Fibroblast of lung (primary cell): ENCODE results near the gene CTRL. TPM values are rescaled to one million over a fixed set of nuclear protein-coding genes. Genes with fewer than 3 reads are reported as not detected.

Experiments
- DNase-seq, 2 donors: peaks; one replicate each; pipeline versions ENCODE4 v3.0.0 to v3.0.0-alpha.2; 2010; ENCODE audit warnings: low read depth in 2 of 2
- H2AFZ ChIP-seq: 2 replicates; pipeline ENCODE4 v1.5.1; 2012; ENCODE audit warnings: low read length, control low read depth, inconsistent platforms
- H3K27ac ChIP-seq: 2 replicates; pipeline ENCODE4 v1.5.1; 2011; ENCODE audit warnings: low read length, control low read depth; ENCODE audit not compliant: insufficient read depth
- H3K27me3 ChIP-seq: 2 replicates; pipeline ENCODE4 v1.5.1; 2011; ENCODE audit warnings: mild to moderate bottlenecking, low read length; ENCODE audit not compliant: control insufficient read depth, insufficient read depth
- H3K36me3 ChIP-seq: 2 replicates; pipeline ENCODE4 v1.5.1; 2011; ENCODE audit warnings: low read length; ENCODE audit not compliant: control insufficient read depth, insufficient read depth
- H3K4me1 ChIP-seq: 2 replicates; pipeline ENCODE4 v1.5.1; 2011; ENCODE audit warnings: low read length; ENCODE audit not compliant: control insufficient read depth, insufficient read depth; ENCODE audit errors: extremely low read depth
- H3K4me2 ChIP-seq: 2 replicates; pipeline ENCODE4 v1.5.1; 2011; ENCODE audit warnings: low read length, control low read depth; ENCODE audit not compliant: insufficient read depth; ENCODE audit errors: extremely low read depth
- H3K4me3 ChIP-seq, 4 experiments: fragments of 200-600 bp in 1 of 4; sonication (generic) in 1 of 4; replicated peaks in 1 of 4; 2 replicates each; pipeline ENCODE4 v1.5.1; 2011 to 2016; ENCODE audit warnings: low read length in 4 of 4, low read depth in 3 of 4, mild to moderate bottlenecking in 3 of 4, control low read depth in 2 of 4, inconsistent platforms in 1 of 4, mixed read lengths in 1 of 4; ENCODE audit not compliant: insufficient read depth in 1 of 4; ENCODE audit errors: control extremely low read depth in 1 of 4
- H3K79me2 ChIP-seq: 2 replicates; pipeline ENCODE4 v1.5.1; 2012; ENCODE audit warnings: mild to moderate bottlenecking, low read length, inconsistent platforms; ENCODE audit not compliant: control insufficient read depth, insufficient read depth
- H3K9ac ChIP-seq: 2 replicates; pipeline ENCODE4 v1.5.1; 2011; ENCODE audit warnings: mild to moderate bottlenecking, low read length, control low read depth; ENCODE audit not compliant: insufficient read depth
- H3K9me3 ChIP-seq: 2 replicates; pipeline ENCODE4 v1.5.1; 2012; ENCODE audit warnings: low read depth, low read length; ENCODE audit not compliant: control insufficient read depth, insufficient read depth
- H4K20me1 ChIP-seq: 2 replicates; pipeline ENCODE4 v1.5.1; 2011; ENCODE audit warnings: low read length; ENCODE audit not compliant: control insufficient read depth, insufficient read depth; ENCODE audit errors: extremely low read depth
- CTCF ChIP-seq, 2 donors: IDR thresholded peaks in 1 of 2; conservative IDR thresholded peaks in 1 of 2; 1 replicate in 1 of 2; 2 replicates in 1 of 2; pipeline ENCODE4 v1.5.1; 2011 to 2012; ENCODE audit warnings: low read length in 2 of 2, control low read depth in 1 of 2, inconsistent platforms in 1 of 2, low read depth in 1 of 2, mild to moderate bottlenecking in 1 of 2
- EZH2 ChIP-seq: IDR thresholded peaks from 2 replicates; pipeline ENCODE4 v1.5.1; 2012; ENCODE audit warnings: low read length, control low read depth, mild to moderate bottlenecking; ENCODE audit errors: missing control alignments
- polyA plus RNA-seq, 2 donors: library from polyadenylated mRNA; depleted of rRNA in 1 of 2; stranded (reverse) in 1 of 2; unstranded in 1 of 2; fragments of >200 nt; gene quantifications; 2 replicates each; pipeline ENCODE4 v1.2.1, GENCODE V29; 2011 to 2012; ENCODE audit warnings: missing spikeins in 1 of 2
- total RNA-seq: library from RNA; depleted of rRNA; stranded (reverse); fragments of >200 nt; gene quantifications from 2 replicates; pipeline ENCODE4 v1.2.1, GENCODE V29; 2014

CTRL gene
- total and polyA plus RNA-seq, 2 donors (not counting 1 experiment from before 2014, with no cell fraction given), result 0.14 to 0.33 TPM

DNA sequence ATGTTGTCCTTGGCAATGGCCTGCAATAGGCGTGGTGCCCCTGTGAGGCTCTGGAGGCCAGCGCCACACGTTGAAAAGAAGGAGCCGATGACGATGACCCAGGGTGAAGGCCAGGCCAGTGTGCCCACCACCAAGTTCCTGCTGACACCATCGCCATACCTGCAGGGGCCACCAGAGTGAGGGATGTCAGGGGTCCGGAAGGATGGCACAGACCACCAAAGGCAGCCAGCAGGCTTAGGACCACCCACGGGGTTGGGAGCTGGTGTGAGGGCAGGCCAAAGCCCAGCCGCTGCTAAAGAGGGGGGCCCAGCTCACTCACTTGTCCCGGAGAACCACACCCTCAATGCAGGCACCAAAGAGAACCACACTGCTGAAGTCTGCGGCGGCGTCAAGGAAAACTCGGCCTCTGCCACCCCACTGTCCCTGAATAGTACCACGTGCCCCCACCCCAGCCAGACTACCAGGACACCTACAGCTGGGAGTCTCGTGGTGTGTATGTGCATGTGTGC is 18.7 kb upstream of the CTRL start:
- H3K9me3 ChIP-seq, result no peaks in the 10 kb centered on the region
- no peak for DNase-seq
- H4K20me1 ChIP-seq, result no peaks in the 10 kb centered on the region
- no peaks in the 10 kb centered on the region for H3K27me3 ChIP-seq
- no peak overlapping the region for H3K4me2 ChIP-seq
- peaks cover 65% of the 10 kb centered on the region for H3K36me3 ChIP-seq
- peaks cover 7% of the 10 kb centered on the region for H3K4me1 ChIP-seq
- TF ChIP-seq CTCF (conservative IDR thresholded peaks at IDR 0.05 in 1 of 2, IDR thresholded peaks at IDR 0.05 in 1 of 2; ENCODE audit: low read depth in 1 of 2, low read length in 2 of 2), result no peak
- no peak for TF ChIP-seq EZH2
- H3K4me3 ChIP-seq, result no peak overlapping the region
- peaks cover 2% of the 10 kb centered on the region for H3K79me2 ChIP-seq
- no peak overlapping the region for H3K27ac ChIP-seq
- H2AFZ ChIP-seq, result no peak overlapping the region
- no peak overlapping the region for H3K9ac ChIP-seq

- no peak overlapping the region for H3K9ac ChIP-seq
- no peaks in the 10 kb centered on the region for H4K20me1 ChIP-seq
- H3K9me3 ChIP-seq, result no peaks in the 10 kb centered on the region
- peaks cover 7% of the 10 kb centered on the region for H3K4me1 ChIP-seq
- H3K4me3 ChIP-seq, result no peak overlapping the region
- no peak for TF ChIP-seq EZH2
- no peak for TF ChIP-seq CTCF (conservative IDR thresholded peaks at IDR 0.05 in 1 of 2, IDR thresholded peaks at IDR 0.05 in 1 of 2; ENCODE audit: low read depth in 1 of 2, low read length in 2 of 2)
- peaks cover 2% of the 10 kb centered on the region for H3K79me2 ChIP-seq
- DNase-seq, result no peak
- H3K36me3 ChIP-seq, result peaks cover 67% of the 10 kb centered on the region
- no peaks in the 10 kb centered on the region for H3K27me3 ChIP-seq
- H3K27ac ChIP-seq, result no peak overlapping the region
- H2AFZ ChIP-seq, result no peak overlapping the region
- no peak overlapping the region for H3K4me2 ChIP-seq
These were observed 18.0 kb upstream of the CTRL start for GRCh38 chr16:67949645-67950044.

GRCh38 chr16:67948015-67948414 is 16.4 kb upstream of the CTRL start:
- H3K79me2 ChIP-seq, result no peaks in the 10 kb centered on the region
- H2AFZ ChIP-seq, result no peak overlapping the region
- no peaks in the 10 kb centered on the region for H3K27me3 ChIP-seq
- no peaks in the 10 kb centered on the region for H3K9me3 ChIP-seq
- H3K4me2 ChIP-seq, result no peak overlapping the region
- H3K4me1 ChIP-seq, result peaks cover 16% of the 10 kb centered on the region
- H3K4me3 ChIP-seq, result no peak overlapping the region
- H4K20me1 ChIP-seq, result no peaks in the 10 kb centered on the region
- no peak for TF ChIP-seq EZH2
- no peak for TF ChIP-seq CTCF (conservative IDR thresholded peaks at IDR 0.05 in 1 of 2, IDR thresholded peaks at IDR 0.05 in 1 of 2; ENCODE audit: low read depth in 1 of 2, low read length in 2 of 2)
- no peak for DNase-seq
- H3K36me3 ChIP-seq, result peaks cover 72% of the 10 kb centered on the region
- H3K9ac ChIP-seq, result no peak overlapping the region
- H3K27ac ChIP-seq, result no peak overlapping the region
